Esophagus muscularis mucosa (tissue), 4 donors: ENCODE data around the gene FRK. TPM values are rescaled to one million over a fixed set of nuclear protein-coding genes. Genes with fewer than 3 reads are reported as not detected.

ENCODE experiments used
- DNase-seq: peaks from one replicate; pipeline ENCODE4 v3.0.0-alpha.2; 2017; ENCODE audit errors: extremely low spot score
- H3K27ac ChIP-seq, 4 donors: fragments of 200-600 bp; sonication (generic); replicated peaks in 1 of 4; 1 replicate in 3 of 4; 2 replicates in 1 of 4; pipeline ENCODE4 v1.5.1; 2016 to 2019; ENCODE audit warnings: mild to moderate bottlenecking in 1 of 4
- H3K27me3 ChIP-seq, 4 donors: fragments of 200-600 bp; sonication (generic); one replicate each; pipeline versions ENCODE4 v1.5.1 to v1.6.0; 2016 to 2019
- H3K36me3 ChIP-seq, 4 donors: fragments of 200-600 bp; sonication (generic); one replicate each; pipeline ENCODE4 v1.5.1; 2016 to 2019
- H3K4me1 ChIP-seq, 4 donors: fragments of 200-600 bp; sonication (generic); one replicate each; pipeline ENCODE4 v1.5.1; 2016 to 2019
- H3K4me3 ChIP-seq, 4 donors: fragments of 200-600 bp; sonication (generic); 1 replicate in 2 of 4; 2 replicates in 2 of 4; pipeline ENCODE4 v1.5.1; 2016 to 2019; ENCODE audit warnings: mild to moderate bottlenecking in 4 of 4, moderate library complexity in 1 of 4
- H3K9me3 ChIP-seq, 4 donors: fragments of 200-600 bp; sonication (generic); 1 replicate in 3 of 4; 2 replicates in 1 of 4; pipeline ENCODE4 v1.5.1; 2016 to 2019
- CTCF ChIP-seq, 3 experiments: fragments of 200-600 bp in 2 of 3; fragments of 450-650 bp in 1 of 3; sonication (generic) in 2 of 3; IDR thresholded peaks; one replicate each; pipeline ENCODE4 v1.5.1; 2017 to 2019; ENCODE audit warnings: antibody characterized with exemption in 3 of 3, mild to moderate bottlenecking in 2 of 3, moderate library complexity in 1 of 3
- EP300 ChIP-seq: sonication (generic); formaldehyde crosslinking; IDR thresholded peaks from one replicate; pipeline ENCODE4 v1.6.1; 2017; ENCODE audit warnings: antibody characterized with exemption
- POLR2A ChIP-seq: fragments of 450-650 bp; IDR thresholded peaks from one replicate; pipeline ENCODE4 v1.6.1; 2017; ENCODE audit warnings: antibody characterized with exemption, moderate library complexity, mild to moderate bottlenecking, low read depth
- POLR2AphosphoS5 ChIP-seq, 2 donors: sonication (generic); formaldehyde crosslinking; IDR thresholded peaks; one replicate each; pipeline ENCODE4 v1.6.1; 2017; ENCODE audit warnings: antibody characterized with exemption in 2 of 2
- WGBS: methylation state at CpG from one replicate; pipeline ENCODE4 v1.1.5; 2018; 5-methylcytosine and 5-hydroxymethylcytosine counted together
- intact Hi-C: fragments of 100-400 bp; cut with DNase I; formaldehyde crosslinking; loops from one replicate; pipeline ENCODE4 v1.15.1; 2023
- total RNA-seq, 4 donors: library from RNA; depleted of rRNA; stranded (reverse); fragments of >200 nt; gene quantifications; one replicate each; pipeline versions ENCODE4 v1.1.0 to v1.2.1, GENCODE V29; 2016

Gene FRK
- total RNA-seq, 4 donors from 2014 or later = 0.17 to 0.57 (median 0.40) TPM

GRCh38 chr6:116027801-116028200 lies 32.9 kb downstream of the FRK start:
- no peaks in the 10 kb centered on the region for H3K4me1 ChIP-seq
- no peak overlapping the region for H3K27ac ChIP-seq
- no peaks in the 10 kb centered on the region for H3K36me3 ChIP-seq
- intact Hi-C loops = no loop called here
- H3K4me3 ChIP-seq = no peak overlapping the region
- no peaks in the 10 kb centered on the region for H3K27me3 ChIP-seq
- no peaks in the 10 kb centered on the region for H3K9me3 ChIP-seq
- TF ChIP-seq POLR2A (no peak), EP300 (no peak), POLR2AphosphoS5 (IDR thresholded peaks at IDR 0.05) (no peak), CTCF (IDR thresholded peaks at IDR 0.05) (no peak)
- DNase-seq = no peak

- DNase-seq = no peak
- no peak overlapping the region for H3K27ac ChIP-seq
- H3K4me1 ChIP-seq = no peaks in the 10 kb centered on the region
- no peaks in the 10 kb centered on the region for H3K27me3 ChIP-seq
- H3K36me3 ChIP-seq = no peaks in the 10 kb centered on the region
- H3K9me3 ChIP-seq = no peaks in the 10 kb centered on the region
- no peak overlapping the region for H3K4me3 ChIP-seq
- TF ChIP-seq EP300 (no peak), POLR2A (no peak), POLR2AphosphoS5 (IDR thresholded peaks at IDR 0.05) (no peak), CTCF (IDR thresholded peaks at IDR 0.05) (no peak)
- intact Hi-C loops = no loop called here
Measured at GRCh38 chr6:116025405-116025804, 35.3 kb downstream of the FRK start.

- Histone ChIP-seq H3K9me3 (no peaks in the 10 kb centered on the region), H3K36me3 (no peaks in the 10 kb centered on the region), H3K4me1 (peaks cover 0 to 4% (median 1%) of the 10 kb centered on the region in 4 donors), H3K27me3 (no peaks in the 10 kb centered on the region), H3K27ac (no peak overlapping the region), H3K4me3 (no peak overlapping the region)
- intact Hi-C loops = no loop called here
- no peak for DNase-seq
- TF ChIP-seq POLR2AphosphoS5 (IDR thresholded peaks at IDR 0.05) (no peak), CTCF (IDR thresholded peaks at IDR 0.05) (no peak), EP300 (no peak), POLR2A (no peak)
- 49% methylated on average over 2 of the region's 2 CpGs for WGBS
Measured at GRCh38 chr6:116022841-116023445, 37.7 kb downstream of the FRK start.

GRCh38 chr6:116020738-116021137 lies 40.0 kb downstream of the FRK start:
- Histone ChIP-seq H3K36me3 (no peaks in the 10 kb centered on the region), H3K9me3 (no peaks in the 10 kb centered on the region), H3K27ac (no peak overlapping the region), H3K4me1 (peaks cover 14 to 21% (median 18%) of the 10 kb centered on the region in 4 donors), H3K27me3 (no peaks in the 10 kb centered on the region), H3K4me3 (no peak overlapping the region)
- no peak for DNase-seq
- TF ChIP-seq POLR2AphosphoS5 (IDR thresholded peaks at IDR 0.05) (no peak), CTCF (IDR thresholded peaks at IDR 0.05) (no peak), POLR2A (no peak), EP300 (no peak)
- intact Hi-C loops = no loop called here

GRCh38 chr6:116019428-116019827 lies 41.3 kb downstream of the FRK start:
- no peak overlapping the region for H3K27ac ChIP-seq
- H3K9me3 ChIP-seq = no peaks in the 10 kb centered on the region
- H3K4me3 ChIP-seq = no peak overlapping the region
- WGBS = 72% methylated on average over 2 of the region's 2 CpGs
- H3K4me1 ChIP-seq = peaks cover 15 to 25% (median 18%) of the 10 kb centered on the region in 4 donors
- DNase-seq = no peak
- H3K27me3 ChIP-seq = no peaks in the 10 kb centered on the region
- H3K36me3 ChIP-seq = no peaks in the 10 kb centered on the region
- TF ChIP-seq POLR2A = no peak
- no peak for TF ChIP-seq POLR2AphosphoS5 (IDR thresholded peaks at IDR 0.05)
- no peak for TF ChIP-seq CTCF (IDR thresholded peaks at IDR 0.05)
- TF ChIP-seq EP300 = no peak
- intact Hi-C loops = no loop called here
